ENCODE measurements around the gene CLEC3B.

DNA sequence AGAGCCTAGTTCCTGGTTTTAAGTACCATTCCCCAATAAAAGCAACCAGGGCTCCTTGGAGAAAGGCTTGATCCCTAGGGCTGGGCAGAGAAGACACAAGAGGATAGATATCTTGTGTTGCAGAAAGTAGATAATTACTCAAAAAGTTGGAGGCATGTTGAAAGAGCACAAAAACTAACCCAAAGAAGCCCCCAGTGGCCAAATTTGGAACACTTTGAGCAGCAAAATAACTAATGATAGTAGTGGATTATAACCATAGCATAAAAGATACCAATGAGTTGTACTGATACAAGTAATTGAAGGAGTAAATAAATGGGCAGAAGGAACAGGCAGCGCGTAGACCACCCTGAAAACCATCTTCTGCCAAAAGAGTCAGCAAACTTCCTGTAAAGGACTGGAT lies 38.0 kb upstream of the CLEC3B start:
- TF ChIP-seq, protein P1, sequence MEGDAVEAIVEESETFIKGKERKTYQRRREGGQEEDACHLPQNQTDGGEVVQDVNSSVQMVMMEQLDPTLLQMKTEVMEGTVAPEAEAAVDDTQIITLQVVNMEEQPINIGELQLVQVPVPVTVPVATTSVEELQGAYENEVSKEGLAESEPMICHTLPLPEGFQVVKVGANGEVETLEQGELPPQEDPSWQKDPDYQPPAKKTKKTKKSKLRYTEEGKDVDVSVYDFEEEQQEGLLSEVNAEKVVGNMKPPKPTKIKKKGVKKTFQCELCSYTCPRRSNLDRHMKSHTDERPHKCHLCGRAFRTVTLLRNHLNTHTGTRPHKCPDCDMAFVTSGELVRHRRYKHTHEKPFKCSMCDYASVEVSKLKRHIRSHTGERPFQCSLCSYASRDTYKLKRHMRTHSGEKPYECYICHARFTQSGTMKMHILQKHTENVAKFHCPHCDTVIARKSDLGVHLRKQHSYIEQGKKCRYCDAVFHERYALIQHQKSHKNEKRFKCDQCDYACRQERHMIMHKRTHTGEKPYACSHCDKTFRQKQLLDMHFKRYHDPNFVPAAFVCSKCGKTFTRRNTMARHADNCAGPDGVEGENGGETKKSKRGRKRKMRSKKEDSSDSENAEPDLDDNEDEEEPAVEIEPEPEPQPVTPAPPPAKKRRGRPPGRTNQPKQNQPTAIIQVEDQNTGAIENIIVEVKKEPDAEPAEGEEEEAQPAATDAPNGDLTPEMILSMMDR (conservative IDR thresholded peaks at IDR 0.05 in 1 of 2, IDR thresholded peaks at IDR 0.05 in 1 of 2; ENCODE audit: low read depth in 1 of 2, low read length in 2 of 2) = peak; percentile 47 to 64
- no peak for TF ChIP-seq EZH2 (IDR thresholded peaks at IDR 0.05; ENCODE audit: low read length, missing control alignments)

All from fibroblast of lung (primary cell).